SH-SY5Y (cell line): ENCODE measurements around the gene TM6SF1.

Source experiments
- GATA2 ChIP-seq: IDR thresholded peaks from 2 replicates; pipeline ENCODE4 v1.6.1; 2011; ENCODE audit warnings: mild to moderate bottlenecking, low read depth, low read length
- GATA3 ChIP-seq: IDR thresholded peaks from 2 replicates; pipeline ENCODE4 v1.6.1; 2011; ENCODE audit warnings: low read depth, mild to moderate bottlenecking, low read length, moderate library complexity

Gene TM6SF1

GRCh38 chr15:83178390-83178789 is 70.9 kb downstream of the TM6SF1 start:
- TF ChIP-seq GATA2 (no peak), GATA3 (no peak)

GRCh38 chr15:83178869-83179325 is 71.5 kb downstream of the TM6SF1 start:
- TF ChIP-seq GATA2: no peak
- no peak for TF ChIP-seq GATA3

GRCh38 chr15:83185561-83185960 is 78.1 kb downstream of the TM6SF1 start:
- no peak for TF ChIP-seq GATA3
- TF ChIP-seq GATA2: no peak
